Measurements from ENCODE around the gene ZDHHC7.

- TF ChIP-seq CTCF (IDR thresholded peaks at IDR 0.05), result no peak
- TF ChIP-seq POLR2A (IDR thresholded peaks at IDR 0.05), result no peak
- no peak for TF ChIP-seq POLR2AphosphoS5 (IDR thresholded peaks at IDR 0.05; ENCODE audit: insufficient read depth in 1 of 2, low read depth in 1 of 2)
Observed at GRCh38 chr16:84924331-84925091, 86.8 kb downstream of the ZDHHC7 start.

Data from vagina (tissue), 2 donors.